Right cardiac atrium (tissue), 5 donors: Measurements from ENCODE around the gene RD3L. TPM values are rescaled to one million over a fixed set of nuclear protein-coding genes. Genes with fewer than 3 reads are reported as not detected.
A peak's percentile ranks its signal among the peaks of the same experiment; 100 is the strongest.
"Not testable (repeated sequence)": the region's sequence is repeated elsewhere in the genome, so short reads cannot be mapped to it uniquely, and the experiment has no call there.

Experiments
- ATAC-seq, 2 donors: fragments of 200-7000 bp; cut with Tn5 transposase; one replicate each; pipeline versions ENCODE4 v1.8.0 to v1.9.1; 2020; ENCODE audit warnings: moderate library complexity in 2 of 2, mild to moderate bottlenecking in 1 of 2
- DNase-seq, 3 donors: peaks; one replicate each; pipeline ENCODE4 v3.0.0-alpha.2; 2020
- H3K27ac ChIP-seq: one replicate; pipeline ENCODE4 v1.5.1; 2013; ENCODE audit warnings: mild to moderate bottlenecking, low read length, control low read depth, moderate library complexity
- H3K27me3 ChIP-seq: one replicate; pipeline ENCODE4 v1.6.1; 2013; ENCODE audit not compliant: control insufficient read depth, insufficient read depth
- H3K4me1 ChIP-seq: one replicate; pipeline ENCODE4 v1.6.1; 2013; ENCODE audit warnings: low read length; ENCODE audit not compliant: control insufficient read depth, insufficient read depth
- H3K4me3 ChIP-seq: one replicate; pipeline ENCODE4 v1.5.1; 2013; ENCODE audit warnings: low read length, control low read depth
- H3K9me3 ChIP-seq: one replicate; pipeline ENCODE4 v1.6.1; 2013; ENCODE audit warnings: low read length; ENCODE audit not compliant: control insufficient read depth
- WGBS: extraction: QIAGEN DNeasy Blood & Tissue Kit; methylation state at CpG from one replicate; pipeline ENCODE4 v1.1.7; 2013; 5-methylcytosine and 5-hydroxymethylcytosine counted together
- intact Hi-C, 4 donors: fragments of 100-400 bp; cut with DNase I; formaldehyde crosslinking; loops; one replicate each; pipeline versions ENCODE4 v1.11.0 to v1.14.0; 2022 to 2023
- long read RNA-seq, 4 donors: library from polyadenylated mRNA; unstranded; transcript quantifications; one replicate each; pipeline ENCODE4 v2.0.0, GENCODE V29; 2020 to 2021
- polyA plus RNA-seq: library from polyadenylated mRNA; stranded (reverse); fragments of 200-250 nt; gene quantifications from one replicate; pipeline ENCODE4 v1.2.3, GENCODE V29; 2013
- total RNA-seq, 4 donors: library from RNA; stranded (reverse); fragmentation: NEBNext Ultra II Directional; extraction: Animal tissue kit (Norgen Biotek cat#: 25700); gene quantifications; one replicate each; pipeline ENCODE4 v1.2.1, GENCODE V29; 2021
- donor health status: healthy with polysubstance abuse.
- donor health status: DM: no; HTN: yes; CAD: no.
- donor health status: DM: no; HTN: no; CAD: no.
- donor health status: DM: no; HTN: yes; CAD: no; lungs with severe emphysema.
- donor health status: DM: yes; HTN: yes; CAD: no.

RD3L gene
- 10 to 100 TPM; 11.2 to 32.1 (median 23.4) TPM for total RNA-seq
- polyA plus RNA-seq = 39.6 TPM
- long read RNA-seq, donor 1, transcript RD3L-201 (3 exons, 1,201 nt) = major isoform, 11 of 15 reads
- long read RNA-seq, donor 1, partial matches to known transcripts = 1 of 15 reads
- long read RNA-seq, donor 1, other reads (novel, unspliced or antisense) = 1 of 15 reads
- long read RNA-seq, donor 2, transcript RD3L-201 (3 exons, 1,201 nt) = major isoform, 6 of 9 reads
- long read RNA-seq, donor 2, partial matches to known transcripts = 0 of 9 reads
- long read RNA-seq, donor 2, other reads (novel, unspliced or antisense) = 0 of 9 reads
- long read RNA-seq, donor 3, transcript RD3L-201 (3 exons, 1,201 nt) = major isoform, 6 of 9 reads
- long read RNA-seq, donor 3, partial matches to known transcripts = 0 of 9 reads
- long read RNA-seq, donor 3, other reads (novel, unspliced or antisense) = 0 of 9 reads
- long read RNA-seq, donor 4, partial matches to known transcripts = 1 of 6 reads
- long read RNA-seq, donor 4, other reads (novel, unspliced or antisense) = 0 of 6 reads

DNA sequence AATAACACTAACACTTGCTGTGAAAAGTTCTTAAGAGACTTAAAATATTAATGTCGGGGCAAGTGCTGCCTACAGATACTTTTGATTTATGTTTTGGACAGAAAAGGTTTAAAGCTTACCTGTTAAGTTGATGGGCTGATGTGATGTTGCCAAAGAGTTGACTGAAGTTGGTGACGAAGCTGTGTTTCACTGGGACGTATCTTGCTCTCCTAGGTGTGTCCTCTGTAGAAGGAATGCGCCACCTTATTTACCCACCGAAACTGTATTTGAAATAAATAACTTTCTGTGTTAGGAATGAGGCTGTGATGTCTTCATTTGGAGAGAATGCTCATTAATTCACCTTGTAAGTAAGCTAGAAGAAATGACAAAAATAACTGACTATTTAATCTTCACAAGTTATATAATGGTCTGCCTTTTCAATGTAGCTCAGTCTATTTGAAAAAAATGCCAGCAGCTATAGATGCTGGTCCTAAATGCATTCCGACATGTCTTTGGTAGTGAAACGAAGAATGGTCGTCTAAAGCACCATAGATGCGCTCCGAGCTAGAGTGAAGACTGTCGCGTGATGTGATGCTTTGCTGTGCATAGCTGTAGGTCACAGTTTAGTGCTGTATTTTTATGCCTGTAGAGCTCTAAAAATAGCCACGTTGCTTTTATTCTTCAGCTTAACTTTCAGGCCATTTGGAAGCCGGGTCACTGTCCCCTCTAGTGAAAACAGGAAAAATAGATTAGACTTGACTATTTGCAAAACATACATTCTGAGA is at the start of gene RD3L:
Gene RD3L, minus strand, starts transcription at position 557 of the 764 bp plus-strand sequence. CDS start 834 bp downstream, outside the sequence.
- peaks cover 1% of the 10 kb centered on the region for H3K4me1 ChIP-seq
- ATAC-seq = peak; percentile 74 to 75
- peak within 1 kb of the TSS; percentile 64 for H3K4me3 ChIP-seq
- H3K27ac ChIP-seq = peak within 1 kb of the TSS; percentile 27
- DNase-seq = no peak
- no peaks in the 10 kb centered on the region for H3K27me3 ChIP-seq
- H3K9me3 ChIP-seq = no peaks in the 10 kb centered on the region
- 50% methylated on average over 14 of the region's 14 CpGs for WGBS
- intact Hi-C loops = no loop called here

DNA sequence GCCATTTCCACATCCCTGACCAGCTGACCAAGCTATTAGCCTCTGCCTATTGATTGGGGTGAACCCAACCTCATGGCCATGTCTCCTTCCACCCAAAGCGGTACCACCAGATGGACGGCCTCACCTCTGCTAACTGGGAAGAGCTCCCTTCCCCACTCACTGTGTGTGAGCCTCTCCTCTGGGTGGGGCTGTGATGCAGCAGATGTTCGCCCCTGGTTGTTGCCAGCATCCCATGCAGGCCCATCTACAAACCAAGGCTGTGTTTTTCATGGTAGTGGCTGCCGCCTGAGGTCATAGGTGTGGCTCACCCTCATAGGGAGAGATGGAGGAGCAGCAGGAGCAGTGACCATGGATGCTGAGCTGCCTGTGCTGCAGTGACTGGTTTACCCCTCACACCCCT is 47.6 kb upstream of the RD3L start:
- H3K27me3 ChIP-seq = no peaks in the 10 kb centered on the region
- no peaks in the 10 kb centered on the region for H3K4me1 ChIP-seq
- DNase-seq (no peak), ATAC-seq (no peak)
- no peak overlapping the region for H3K27ac ChIP-seq
- no peak overlapping the region for H3K4me3 ChIP-seq
- H3K9me3 ChIP-seq = no peaks in the 10 kb centered on the region
- intact Hi-C loops = no loop called here
- WGBS = 92% methylated on average over 4 of the region's 4 CpGs

DNA sequence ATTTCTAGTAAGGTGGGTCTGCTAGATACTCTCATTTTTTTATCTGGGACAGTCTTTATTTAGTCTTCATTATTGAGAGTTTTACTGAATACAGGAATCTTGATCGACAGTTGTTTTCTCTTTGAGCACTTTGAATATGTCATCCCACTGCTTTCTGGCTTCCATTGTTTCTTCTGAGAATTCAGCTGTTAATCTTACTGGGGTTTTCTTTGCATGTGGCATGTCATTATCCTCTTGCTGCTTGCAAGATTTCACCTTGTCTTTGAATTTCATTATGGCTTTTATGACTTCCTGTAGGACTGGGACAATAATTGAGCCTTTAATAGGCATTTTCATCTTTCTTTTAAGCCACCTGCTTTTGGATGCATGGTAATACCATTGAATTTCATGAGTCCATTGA is 46.7 kb upstream of the RD3L start:
- no peak for DNase-seq
- H3K27me3 ChIP-seq = no peaks in the 10 kb centered on the region
- H3K9me3 ChIP-seq = no peaks in the 10 kb centered on the region
- no peak overlapping the region for H3K27ac ChIP-seq
- no peaks in the 10 kb centered on the region for H3K4me1 ChIP-seq
- intact Hi-C loops = no loop called here
- ATAC-seq = no peak
- WGBS = 95% methylated on average over 1 of the region's 1 CpG
- H3K4me3 ChIP-seq = no peak overlapping the region

DNA sequence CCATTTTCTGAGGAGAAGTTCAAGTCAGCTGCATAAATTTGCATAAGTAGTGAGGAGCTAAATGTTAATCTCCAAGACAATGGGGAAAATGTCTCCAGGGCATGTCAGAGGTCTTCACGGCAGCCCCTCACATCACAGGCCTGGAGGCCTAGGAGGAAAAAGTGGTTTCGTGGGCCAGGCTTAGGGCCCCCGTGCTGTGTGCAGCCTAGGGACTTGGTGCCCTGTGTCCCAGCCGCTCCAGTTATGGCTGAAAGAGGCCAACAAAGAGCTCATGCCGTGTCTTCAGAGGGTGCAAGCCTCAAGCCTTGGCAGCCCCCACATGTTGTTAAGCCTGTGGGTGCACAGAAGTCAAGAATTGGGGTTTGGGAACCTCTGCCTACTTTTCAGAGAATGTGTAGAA is 41.9 kb upstream of the RD3L start:
- 86% methylated on average over 5 of the region's 5 CpGs for WGBS
- Histone ChIP-seq H3K4me3 (no peak overlapping the region), H3K27ac (no peak overlapping the region), H3K27me3 (no peaks in the 10 kb centered on the region), H3K9me3 (no peaks in the 10 kb centered on the region), H3K4me1 (no peaks in the 10 kb centered on the region)
- ATAC-seq = no peak
- DNase-seq = no peak
- intact Hi-C loops = no loop called here

DNA sequence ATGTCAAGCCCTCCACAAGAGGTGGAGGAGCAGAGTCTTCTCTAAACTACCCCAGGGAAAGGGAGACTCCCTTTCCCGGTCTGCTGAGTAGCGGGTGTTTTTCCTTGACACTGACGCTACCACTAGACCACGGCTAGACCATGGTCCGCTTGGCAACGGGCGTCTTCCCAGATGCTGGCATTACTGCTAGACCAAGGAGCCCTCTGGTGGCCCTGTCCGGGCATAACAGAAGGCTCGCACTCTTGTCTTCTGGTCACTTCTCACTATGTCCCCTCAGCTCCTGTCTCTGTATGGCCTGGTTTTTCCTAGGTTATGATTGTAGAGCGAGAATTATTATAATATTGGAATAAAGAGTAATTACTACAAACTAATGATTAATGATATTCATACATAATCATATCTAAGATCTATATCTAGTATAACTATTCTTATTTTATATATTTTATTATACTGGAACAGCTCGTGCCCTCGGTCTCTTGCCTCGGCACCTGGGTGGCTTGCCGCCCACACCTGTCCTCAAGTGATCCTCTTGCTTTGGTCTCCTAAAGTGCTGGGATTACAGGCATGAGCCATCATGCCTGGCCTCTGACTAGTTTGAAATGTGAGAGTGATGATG is 38.4 kb upstream of the RD3L start:
- H3K4me3 ChIP-seq, H3K4me1 ChIP-seq, H3K9me3 ChIP-seq, H3K27me3 ChIP-seq, intact Hi-C loops, ATAC-seq, H3K27ac ChIP-seq: not testable (repeated sequence)
- WGBS = 41% methylated on average over 14 of the region's 14 CpGs
- peak; percentile 73 to 89 (median 85) for DNase-seq

DNA sequence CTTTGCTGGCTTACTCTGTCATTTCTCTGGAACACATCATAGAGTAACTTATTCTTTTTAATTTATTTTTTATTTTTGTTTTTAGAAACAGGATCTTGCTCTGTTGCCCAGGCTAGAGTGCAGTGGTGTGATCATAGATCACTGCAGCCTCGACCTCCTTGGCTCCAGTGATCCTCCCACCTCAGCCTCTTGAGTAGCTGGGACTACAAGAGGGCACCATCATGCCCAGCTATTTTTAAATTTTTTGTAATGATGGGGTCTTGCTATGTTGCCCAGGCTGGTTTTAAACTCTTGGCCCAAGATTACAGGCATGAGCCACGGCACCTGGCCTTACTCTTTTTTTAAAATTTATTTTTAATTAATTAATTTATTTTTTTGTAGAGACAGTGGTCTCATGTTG is 32.2 kb upstream of the RD3L start:
- intact Hi-C loops = no loop called here

DNA sequence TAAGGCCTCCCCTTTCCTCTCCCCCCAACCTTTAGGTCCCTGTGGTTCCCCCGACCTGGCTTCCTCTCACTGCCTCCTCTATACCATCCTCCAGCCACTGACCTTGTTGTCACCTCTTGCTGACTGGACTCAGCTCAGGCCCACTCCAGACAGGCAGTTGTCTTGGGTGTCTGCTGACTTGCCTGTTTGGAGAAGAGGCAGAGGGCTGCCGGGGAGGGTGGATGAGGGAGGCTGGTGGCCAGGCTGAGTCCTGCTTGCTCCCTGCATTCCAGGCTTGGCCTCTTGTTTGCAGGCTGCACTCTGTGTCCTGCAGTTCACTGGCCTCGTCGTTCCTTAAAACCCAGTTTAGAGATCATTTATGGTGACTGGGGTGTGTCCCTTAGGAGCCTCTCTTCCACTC is 31.0 kb upstream of the RD3L start:
- no peaks in the 10 kb centered on the region for H3K27me3 ChIP-seq
- no peaks in the 10 kb centered on the region for H3K4me1 ChIP-seq
- H3K9me3 ChIP-seq = no peaks in the 10 kb centered on the region
- intact Hi-C loops = no loop called here
- H3K27ac ChIP-seq = no peak overlapping the region
- H3K4me3 ChIP-seq = no peak overlapping the region
- DNase-seq (no peak), ATAC-seq (peak; percentile 45 to 53)
- WGBS = 34% methylated on average over 4 of the region's 4 CpGs

More for the DNA sequence above, 32.2 kb upstream of the RD3L start:
- no peak for DNase-seq
- Histone ChIP-seq H3K9me3 (no peaks in the 10 kb centered on the region), H3K27me3 (no peaks in the 10 kb centered on the region), H3K27ac (no peak overlapping the region), H3K4me1 (no peaks in the 10 kb centered on the region), H3K4me3 (no peak overlapping the region)
- no peak for ATAC-seq
- 80% methylated on average over 2 of the region's 2 CpGs for WGBS

DNA sequence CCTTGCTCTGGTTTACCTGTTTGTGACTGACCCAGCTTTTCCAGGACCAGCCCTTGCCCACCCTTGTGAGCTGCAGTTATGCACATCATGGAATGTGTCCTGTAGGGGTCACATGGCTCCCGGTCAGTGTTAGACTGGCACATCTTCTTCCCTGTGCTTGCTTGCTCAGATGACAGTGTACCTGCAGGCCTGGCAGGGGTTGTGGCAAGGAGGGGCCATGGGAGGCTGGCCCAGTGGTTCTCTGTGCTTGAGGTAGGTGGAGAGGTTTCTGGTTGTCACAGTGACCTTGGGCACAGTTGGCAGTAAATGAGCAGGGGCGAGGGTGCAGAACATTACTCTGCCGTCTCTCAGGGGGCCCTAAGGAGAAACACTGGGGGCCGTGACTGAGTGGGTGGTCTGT is 27.6 kb upstream of the RD3L start:
- ATAC-seq (peak in 1 of 2 donors; percentile 14), DNase-seq (no peak)
- H3K9me3 ChIP-seq = no peaks in the 10 kb centered on the region
- no peak overlapping the region for H3K27ac ChIP-seq
- H3K27me3 ChIP-seq = no peaks in the 10 kb centered on the region
- no peak overlapping the region for H3K4me3 ChIP-seq
- no peaks in the 10 kb centered on the region for H3K4me1 ChIP-seq
- 77% methylated on average over 4 of the region's 4 CpGs for WGBS
- intact Hi-C loops = no loop called here

DNA sequence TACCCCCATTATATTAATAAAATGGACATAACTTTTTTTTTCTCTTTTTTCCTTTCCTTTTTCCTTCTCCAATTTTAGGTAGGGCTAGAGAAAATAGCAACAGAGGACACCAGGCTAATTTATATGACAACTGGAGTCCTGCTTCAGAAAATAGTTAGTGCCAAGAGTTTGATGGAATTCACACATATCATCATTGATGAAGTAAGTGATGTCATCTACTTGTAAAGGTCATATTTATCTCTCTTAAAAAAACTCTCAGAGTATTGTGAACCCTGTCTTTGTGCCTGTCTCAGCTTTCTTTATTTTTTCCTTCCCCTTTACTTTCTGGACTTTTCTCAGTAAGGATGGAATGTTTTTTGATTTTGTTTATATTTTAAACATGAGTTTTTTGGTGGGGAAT is 24.3 kb upstream of the RD3L start:
- ATAC-seq = no peak
- Histone ChIP-seq H3K4me3 (no peak overlapping the region), H3K27ac (no peak overlapping the region), H3K9me3 (no peaks in the 10 kb centered on the region), H3K27me3 (no peaks in the 10 kb centered on the region), H3K4me1 (no peaks in the 10 kb centered on the region)
- no peak for DNase-seq
- intact Hi-C loops = no loop called here

DNA sequence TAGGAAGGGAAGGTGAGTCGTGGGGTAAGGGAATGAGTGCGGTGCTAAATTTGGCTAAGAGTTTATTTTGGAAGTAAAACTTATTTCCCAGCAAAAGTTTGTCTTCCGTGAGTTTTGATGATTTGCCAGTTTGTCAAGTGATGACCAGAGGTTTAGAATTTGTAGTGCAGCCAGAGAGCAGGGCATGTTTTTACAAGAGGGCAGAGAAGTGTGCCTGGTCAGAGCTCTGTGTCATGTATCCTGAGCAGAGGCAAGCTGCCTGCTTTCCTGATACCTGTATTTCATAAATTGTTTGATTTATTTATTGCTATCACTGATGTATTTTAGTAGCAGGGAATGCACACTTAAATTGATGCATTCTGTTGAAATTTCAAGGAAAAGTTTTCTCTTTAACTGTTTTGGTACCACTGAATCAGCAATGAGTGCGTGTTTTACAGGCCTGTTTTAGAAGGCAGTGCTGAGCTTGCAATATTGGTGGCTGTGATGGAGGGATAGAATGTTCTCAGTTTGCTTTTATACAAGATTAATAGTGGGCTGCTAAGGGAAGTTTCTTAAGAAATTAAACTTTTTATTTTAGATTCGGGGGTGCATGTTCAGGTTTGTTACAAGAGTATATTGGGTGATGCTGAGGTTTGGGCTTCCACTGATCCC is 19.7 kb upstream of the RD3L start:
- 61% methylated on average over 5 of the region's 5 CpGs for WGBS
- intact Hi-C loops = no loop called here
- no peak overlapping the region for H3K4me3 ChIP-seq
- H3K9me3 ChIP-seq = no peaks in the 10 kb centered on the region
- no peaks in the 10 kb centered on the region for H3K27me3 ChIP-seq
- no peaks in the 10 kb centered on the region for H3K4me1 ChIP-seq
- DNase-seq (no peak), ATAC-seq (no peak)
- H3K27ac ChIP-seq = no peak overlapping the region
